Neural cell (in vitro differentiated cells): ENCODE data around the gene EFCAB8. TPM values are rescaled to one million over a fixed set of nuclear protein-coding genes. Genes with fewer than 3 reads are reported as not detected.

Experiments
- H2AFZ ChIP-seq: fragments of 200-600, 300-800 bp; sonication (generic), shearing (Covaris generic); 2 replicates; pipeline ENCODE4 v1.6.0; 2014; ENCODE audit warnings: low read depth, mild to moderate bottlenecking, antibody characterized with exemption, low read length, moderate library complexity
- H3F3A ChIP-seq: fragments of 200-600 bp; shearing (Covaris generic); 2 replicates; pipeline ENCODE4 v1.6.1; 2016; ENCODE audit warnings: mild to moderate bottlenecking, moderate library complexity, mixed read lengths, antibody characterized with exemption, low read length; ENCODE audit not compliant: insufficient read depth, poor library complexity, severe bottlenecking
- H3K27ac ChIP-seq: fragments of 200-600, 300-800 bp; sonication (generic), shearing (Covaris generic); 2 replicates; pipeline ENCODE4 v1.5.1; 2014; ENCODE audit warnings: mild to moderate bottlenecking, low read length, moderate library complexity
- H3K27me3 ChIP-seq: fragments of 300-800, 200-600 bp; sonication (generic), shearing (Covaris generic); 2 replicates; pipeline ENCODE4 v1.6.0; 2014; ENCODE audit warnings: mild to moderate bottlenecking, low read depth, low read length, moderate library complexity; ENCODE audit not compliant: insufficient read depth
- H3K36me3 ChIP-seq: fragments of 300-800, 200-600 bp; sonication (generic), shearing (Covaris generic); 2 replicates; pipeline ENCODE4 v1.5.1; 2014; ENCODE audit warnings: mild to moderate bottlenecking, antibody characterized with exemption, low read length, moderate library complexity; ENCODE audit not compliant: insufficient read depth
- H3K4me2 ChIP-seq: fragments of 300-800, 200-600 bp; sonication (generic), shearing (Covaris generic); 2 replicates; pipeline ENCODE4 v1.6.0; 2014; ENCODE audit warnings: mild to moderate bottlenecking, low read length
- H3K4me3 ChIP-seq: fragments of 300-800, 200-600 bp; sonication (generic), shearing (Covaris generic); 2 replicates; pipeline ENCODE4 v1.5.1; 2014; ENCODE audit warnings: mild to moderate bottlenecking, low read length, moderate library complexity
- H3K79me2 ChIP-seq: fragments of 200-600 bp; shearing (Covaris generic); replicated peaks from 2 replicates; pipeline ENCODE4 v1.6.0; 2014; ENCODE audit warnings: mild to moderate bottlenecking, low read length, moderate library complexity; ENCODE audit not compliant: insufficient read depth
- H3K9ac ChIP-seq: fragments of 300-800, 200-600 bp; sonication (generic), shearing (Covaris generic); 2 replicates; pipeline ENCODE4 v1.6.1; 2016; ENCODE audit warnings: mild to moderate bottlenecking, low read length, mixed read lengths
- H3K9me2 ChIP-seq: fragments of 200-600 bp; shearing (Covaris generic); 2 replicates; pipeline ENCODE4 v1.6.1; 2016; ENCODE audit warnings: mild to moderate bottlenecking, low read length, mixed read lengths; ENCODE audit not compliant: insufficient read depth
- H3K9me3 ChIP-seq: fragments of 200-600, 300-800 bp; sonication (generic), shearing (Covaris generic); 2 replicates; pipeline ENCODE4 v1.6.1; 2016; ENCODE audit warnings: mild to moderate bottlenecking, mixed run types, low read length, moderate library complexity, mixed read lengths
- H4K20me1 ChIP-seq: fragments of 200-600 bp; shearing (Covaris generic); 2 replicates; pipeline ENCODE4 v1.6.1; 2016; ENCODE audit warnings: mild to moderate bottlenecking, mixed run types; ENCODE audit not compliant: insufficient read depth
- CTCF ChIP-seq: fragments of 450-650 bp; IDR thresholded peaks from 2 replicates; pipeline ENCODE4 v1.5.1; 2014; ENCODE audit warnings: antibody characterized with exemption, mild to moderate bottlenecking, moderate library complexity; ENCODE audit not compliant: poor library complexity, severe bottlenecking
- EP300 ChIP-seq: fragments of 450-650 bp; conservative IDR thresholded peaks from 2 replicates; pipeline ENCODE4 v1.6.1; 2014; ENCODE audit warnings: antibody characterized with exemption, mild to moderate bottlenecking, moderate library complexity; ENCODE audit not compliant: poor library complexity, severe bottlenecking
- EZH2 ChIP-seq: fragments of 200-600, 300-800 bp; shearing (Covaris generic), sonication (generic); IDR thresholded peaks from 2 replicates; pipeline ENCODE4 v1.6.1; 2014; ENCODE audit warnings: antibody characterized with exemption, low read length, borderline replicate concordance, mild to moderate bottlenecking; ENCODE audit not compliant: insufficient read depth, poor library complexity, severe bottlenecking
- MXI1 ChIP-seq: fragments of 450-650 bp; conservative IDR thresholded peaks from 2 replicates; pipeline ENCODE4 v1.6.1; 2014; ENCODE audit warnings: antibody characterized with exemption, mild to moderate bottlenecking; ENCODE audit not compliant: poor library complexity, severe bottlenecking
- POLR2AphosphoS5 ChIP-seq: IDR thresholded peaks from 2 replicates; pipeline ENCODE4 v1.6.1; 2012
- RAD21 ChIP-seq: fragments of 450-650 bp; conservative IDR thresholded peaks from 2 replicates; pipeline ENCODE4 v1.6.1; 2014; ENCODE audit warnings: antibody characterized with exemption, mild to moderate bottlenecking, moderate library complexity
- SMC3 ChIP-seq: fragments of 450-650 bp; conservative IDR thresholded peaks from 2 replicates; pipeline ENCODE4 v1.6.1; 2014; ENCODE audit warnings: antibody characterized with exemption, mild to moderate bottlenecking, moderate library complexity; ENCODE audit not compliant: poor library complexity
- TAF1 ChIP-seq: IDR thresholded peaks from 2 replicates; pipeline ENCODE4 v1.6.1; 2012; ENCODE audit warnings: low read depth
- polyA plus RNA-seq: library from polyadenylated mRNA; depleted of rRNA; stranded (reverse); fragments of >200 nt; gene quantifications from 2 replicates; pipeline ENCODE4 v1.2.3, GENCODE V29; 2014
- TF ChIP-seq, protein P1 (sequence below): IDR thresholded peaks from 2 replicates; pipeline ENCODE4 v1.6.1; 2012; ENCODE audit warnings: borderline replicate concordance

Gene EFCAB8
- polyA plus RNA-seq, 1 donor from 2014 or later: not detected

DNA sequence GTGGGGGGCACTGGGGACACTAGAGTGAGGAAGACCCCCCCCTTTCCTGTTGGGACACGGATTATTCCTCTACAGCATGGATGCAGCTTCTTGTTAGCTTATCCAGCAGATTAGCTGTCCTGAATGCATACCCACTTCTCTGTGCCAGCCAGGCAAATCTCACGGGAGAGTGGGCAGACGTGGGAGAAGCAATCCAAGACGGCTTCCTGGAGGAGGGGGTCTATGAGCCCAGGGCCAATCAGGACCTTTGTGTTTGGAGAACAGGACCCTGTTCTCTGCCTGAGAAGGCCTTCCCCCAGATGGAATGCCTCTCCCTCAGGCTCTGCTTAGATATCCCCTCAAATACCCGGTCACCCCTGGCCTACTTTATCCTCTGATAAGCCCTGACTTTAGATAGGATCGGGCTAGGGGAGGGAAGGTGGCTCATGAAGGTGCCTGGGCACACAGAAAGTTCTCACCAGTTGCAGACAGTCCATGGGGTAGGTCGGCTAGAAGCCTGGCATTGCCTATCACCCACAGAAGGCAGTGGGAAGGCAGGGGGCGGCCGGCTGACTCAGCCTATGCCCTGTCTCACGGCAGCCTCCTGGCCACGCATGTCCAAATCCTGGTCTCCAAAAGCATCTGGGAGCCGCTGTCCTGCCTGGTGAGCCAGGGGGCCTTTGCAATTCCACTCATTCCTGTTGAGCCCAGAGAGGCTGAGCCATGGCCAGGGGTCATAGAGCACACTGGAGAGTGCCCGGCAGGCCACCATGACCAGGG, 110.8 kb downstream of the EFCAB8 start:
- Histone ChIP-seq H3K9me2 (no peaks in the 10 kb centered on the region), H3K4me3 (no peak overlapping the region), H3K36me3 (no peaks in the 10 kb centered on the region), H3K27me3 (no peaks in the 10 kb centered on the region), H3K27ac (no peak overlapping the region), H4K20me1 (no peaks in the 10 kb centered on the region), H3K9me3 (no peaks in the 10 kb centered on the region), H3F3A (no peaks in the 10 kb centered on the region), H3K9ac (no peak overlapping the region), H2AFZ (no peak overlapping the region), H3K4me2 (no peak overlapping the region), H3K79me2 (no peaks in the 10 kb centered on the region)
- TF ChIP-seq EP300: no peak
- TF ChIP-seq SMC3: no peak
- TF ChIP-seq EZH2: no peak
- TF ChIP-seq MXI1: no peak
- no peak for TF ChIP-seq CTCF

- Histone ChIP-seq H2AFZ (no peak overlapping the region), H3K4me3 (no peak overlapping the region), H3K27me3 (no peaks in the 10 kb centered on the region), H3K9me2 (no peaks in the 10 kb centered on the region), H3F3A (no peaks in the 10 kb centered on the region), H4K20me1 (no peaks in the 10 kb centered on the region), H3K9ac (no peak overlapping the region), H3K36me3 (no peaks in the 10 kb centered on the region), H3K4me2 (no peak overlapping the region), H3K9me3 (no peaks in the 10 kb centered on the region), H3K79me2 (no peaks in the 10 kb centered on the region), H3K27ac (no peak overlapping the region)
- TF ChIP-seq POLR2AphosphoS5: no peak
- no peak for TF ChIP-seq EP300
- no peak for TF ChIP-seq EZH2
- no peak for TF ChIP-seq SMC3
- TF ChIP-seq, protein P1, sequence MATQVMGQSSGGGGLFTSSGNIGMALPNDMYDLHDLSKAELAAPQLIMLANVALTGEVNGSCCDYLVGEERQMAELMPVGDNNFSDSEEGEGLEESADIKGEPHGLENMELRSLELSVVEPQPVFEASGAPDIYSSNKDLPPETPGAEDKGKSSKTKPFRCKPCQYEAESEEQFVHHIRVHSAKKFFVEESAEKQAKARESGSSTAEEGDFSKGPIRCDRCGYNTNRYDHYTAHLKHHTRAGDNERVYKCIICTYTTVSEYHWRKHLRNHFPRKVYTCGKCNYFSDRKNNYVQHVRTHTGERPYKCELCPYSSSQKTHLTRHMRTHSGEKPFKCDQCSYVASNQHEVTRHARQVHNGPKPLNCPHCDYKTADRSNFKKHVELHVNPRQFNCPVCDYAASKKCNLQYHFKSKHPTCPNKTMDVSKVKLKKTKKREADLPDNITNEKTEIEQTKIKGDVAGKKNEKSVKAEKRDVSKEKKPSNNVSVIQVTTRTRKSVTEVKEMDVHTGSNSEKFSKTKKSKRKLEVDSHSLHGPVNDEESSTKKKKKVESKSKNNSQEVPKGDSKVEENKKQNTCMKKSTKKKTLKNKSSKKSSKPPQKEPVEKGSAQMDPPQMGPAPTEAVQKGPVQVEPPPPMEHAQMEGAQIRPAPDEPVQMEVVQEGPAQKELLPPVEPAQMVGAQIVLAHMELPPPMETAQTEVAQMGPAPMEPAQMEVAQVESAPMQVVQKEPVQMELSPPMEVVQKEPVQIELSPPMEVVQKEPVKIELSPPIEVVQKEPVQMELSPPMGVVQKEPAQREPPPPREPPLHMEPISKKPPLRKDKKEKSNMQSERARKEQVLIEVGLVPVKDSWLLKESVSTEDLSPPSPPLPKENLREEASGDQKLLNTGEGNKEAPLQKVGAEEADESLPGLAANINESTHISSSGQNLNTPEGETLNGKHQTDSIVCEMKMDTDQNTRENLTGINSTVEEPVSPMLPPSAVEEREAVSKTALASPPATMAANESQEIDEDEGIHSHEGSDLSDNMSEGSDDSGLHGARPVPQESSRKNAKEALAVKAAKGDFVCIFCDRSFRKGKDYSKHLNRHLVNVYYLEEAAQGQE: no peak
- no peak for TF ChIP-seq MXI1
- TF ChIP-seq RAD21: no peak
- TF ChIP-seq TAF1: no peak
- TF ChIP-seq CTCF: no peak
Observed at GRCh38 chr20:32970115-32970972, 111.6 kb downstream of the EFCAB8 start.
